Measurements from ENCODE around the gene OR2D2.
"Not testable (repeated sequence)": the region's sequence is repeated elsewhere in the genome, so short reads cannot be mapped to it uniquely, and the experiment has no call there.

OR2D2 gene

DNA sequence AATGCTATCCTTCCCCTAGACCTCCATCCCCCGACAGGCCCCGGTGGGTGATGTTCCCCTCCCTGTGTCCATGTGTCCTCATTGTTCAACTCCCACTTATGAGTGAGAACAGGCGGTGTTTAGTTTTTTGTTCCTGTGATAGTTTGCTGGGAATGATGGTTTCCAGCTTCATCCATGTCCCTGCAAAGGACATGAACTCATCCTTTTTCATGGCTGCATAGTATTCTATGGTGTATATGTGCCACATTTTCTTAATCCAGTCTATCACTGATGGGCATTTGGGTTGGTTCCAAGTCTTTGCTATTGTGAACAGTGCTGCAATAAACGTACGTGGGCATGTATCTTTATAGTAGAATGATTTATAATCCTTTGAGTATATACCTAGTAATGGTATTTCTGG is 4.6 kb downstream of the OR2D2 start:
- not testable (repeated sequence) for DNase-seq (ENCODE audit: low spot score); FAIRE-seq

GRCh38 chr11:6882751-6883150 is 9.5 kb downstream of the OR2D2 start:
- FAIRE-seq (no peak), DNase-seq (ENCODE audit: low spot score) (no peak)

GRCh38 chr11:6876914-6877313 is 15.4 kb downstream of the OR2D2 start:
- FAIRE-seq, result no peak
- no peak for DNase-seq (ENCODE audit: low spot score)

DNA sequence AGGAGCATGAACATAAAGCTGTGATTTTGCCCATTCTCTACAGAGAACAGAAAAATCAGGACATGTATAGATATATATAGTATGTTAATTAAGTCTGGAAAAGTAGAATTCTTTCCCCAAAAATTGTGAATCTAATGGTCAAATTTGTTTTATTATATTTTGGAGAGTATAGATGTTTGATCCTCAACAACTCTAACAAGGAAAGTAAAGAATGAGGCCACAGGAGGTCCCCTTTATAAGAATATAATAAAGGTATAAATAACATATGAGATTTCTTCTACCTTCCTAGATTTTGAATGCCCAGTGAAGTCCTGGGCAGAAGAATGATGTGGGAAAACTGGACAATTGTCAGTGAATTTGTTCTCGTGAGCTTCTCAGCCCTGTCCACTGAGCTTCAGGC is 16.0 kb downstream of the OR2D2 start, which contains the start of gene OR10A4:
TSS of gene OR10A4 (plus strand) at position 301 of the 400 bp plus-strand sequence. CDS start at position 324, 23 bp downstream.
- DNase-seq (ENCODE audit: low spot score) (no peak), FAIRE-seq (no peak)

- FAIRE-seq, result no peak
- DNase-seq (ENCODE audit: low spot score), result no peak
Observed at GRCh38 chr11:6875761-6876160, 16.5 kb downstream of the OR2D2 start.

DNA sequence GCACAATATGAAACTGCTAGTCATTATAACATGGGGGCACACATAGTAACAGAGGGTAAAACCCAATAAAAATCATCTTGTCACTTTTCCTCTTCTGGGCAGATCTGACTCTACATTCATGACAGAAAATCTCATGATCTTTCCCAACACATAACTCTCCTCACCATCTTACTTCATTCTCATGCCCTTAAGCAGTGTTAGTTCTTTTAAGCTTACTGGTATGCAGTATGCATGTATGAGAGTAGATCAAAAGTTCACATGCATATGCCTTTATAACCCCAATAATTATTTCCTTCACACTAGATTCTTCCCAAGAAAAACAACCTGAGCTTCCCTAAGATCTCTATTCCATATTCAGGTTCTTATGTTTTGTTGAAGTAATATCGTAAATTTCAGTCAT is 21.0 kb downstream of the OR2D2 start:
- no peak for FAIRE-seq
- no peak for DNase-seq (ENCODE audit: low spot score)

DNA sequence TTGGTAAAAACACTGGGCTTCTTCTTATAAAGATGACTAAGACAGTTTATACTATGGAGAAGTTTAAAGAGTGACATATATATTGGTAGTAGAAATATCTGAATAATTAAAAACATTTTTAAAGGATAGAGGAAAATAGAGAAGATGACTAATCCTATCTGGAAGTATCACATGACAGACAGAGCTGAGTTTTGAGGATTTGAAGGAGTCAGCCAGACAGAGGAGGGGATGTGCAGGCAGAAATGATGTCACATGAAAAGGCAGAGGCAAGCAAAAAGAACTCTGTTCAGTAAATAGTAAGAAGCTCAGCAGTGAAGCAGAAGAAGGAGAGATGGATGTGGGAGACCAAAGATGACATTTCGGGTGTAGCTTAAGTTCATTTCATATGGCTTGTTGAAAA is 27.9 kb downstream of the OR2D2 start:
- FAIRE-seq (no peak), DNase-seq (ENCODE audit: low spot score) (no peak)

GRCh38 chr11:6862961-6863360 is 29.3 kb downstream of the OR2D2 start, which contains the start of gene OR10A2:
OR10A2 (plus strand) TSS chr11:6863057; CDS start chr11:6869755, 6,698 bp downstream.
- FAIRE-seq (no peak), DNase-seq (ENCODE audit: low spot score) (no peak)

- FAIRE-seq, result no peak
- no peak for DNase-seq (ENCODE audit: low spot score)
Observed at GRCh38 chr11:6856871-6857270, 35.4 kb downstream of the OR2D2 start.

GRCh38 chr11:6855971-6856541 is 36.2 kb downstream of the OR2D2 start:
- DNase-seq (ENCODE audit: low spot score) (peak; percentile 51), FAIRE-seq (no peak)

DNA sequence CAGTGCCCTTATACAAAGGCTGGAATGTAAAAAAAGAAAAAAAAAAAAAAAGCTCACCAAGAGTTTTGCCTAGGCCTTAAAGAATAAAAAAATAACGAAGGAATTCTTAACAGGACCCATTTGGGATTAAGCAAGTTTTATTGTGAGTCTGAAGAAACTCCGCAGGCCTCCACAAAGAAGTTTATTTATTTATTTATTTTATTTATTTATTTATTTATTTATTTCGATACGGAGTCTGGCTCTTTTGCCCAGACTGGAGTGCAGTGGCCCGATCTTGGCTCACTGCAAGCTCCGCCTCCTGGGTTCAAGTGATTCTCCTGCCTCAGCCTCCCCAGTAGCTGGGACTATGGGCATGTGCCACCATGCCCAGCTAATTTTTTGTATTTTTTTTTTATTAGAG is 37.5 kb downstream of the OR2D2 start:
- not testable (repeated sequence) for FAIRE-seq; DNase-seq (ENCODE audit: low spot score)

DNA sequence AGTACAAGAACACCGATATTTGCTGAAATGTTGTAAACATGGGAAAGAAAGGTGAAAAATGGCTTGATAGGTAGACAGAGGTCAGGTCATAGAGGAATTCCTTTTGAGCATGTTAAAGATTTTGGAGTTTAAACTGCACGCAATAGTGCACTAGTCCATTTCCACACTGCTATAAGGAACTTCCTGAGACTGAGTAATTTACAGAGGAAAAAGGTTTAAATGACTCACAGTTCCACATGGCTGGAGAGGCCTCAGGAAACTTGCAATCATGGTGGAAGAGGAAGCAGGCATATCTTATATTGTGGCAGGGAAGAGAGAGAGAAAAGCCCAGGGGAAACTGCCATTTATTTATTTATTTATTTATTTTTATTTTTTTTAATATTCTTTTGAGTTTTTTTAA is 41.8 kb downstream of the OR2D2 start:
- FAIRE-seq, result peak; percentile 41
- peak; percentile 25 for DNase-seq (ENCODE audit: low spot score)

DNA sequence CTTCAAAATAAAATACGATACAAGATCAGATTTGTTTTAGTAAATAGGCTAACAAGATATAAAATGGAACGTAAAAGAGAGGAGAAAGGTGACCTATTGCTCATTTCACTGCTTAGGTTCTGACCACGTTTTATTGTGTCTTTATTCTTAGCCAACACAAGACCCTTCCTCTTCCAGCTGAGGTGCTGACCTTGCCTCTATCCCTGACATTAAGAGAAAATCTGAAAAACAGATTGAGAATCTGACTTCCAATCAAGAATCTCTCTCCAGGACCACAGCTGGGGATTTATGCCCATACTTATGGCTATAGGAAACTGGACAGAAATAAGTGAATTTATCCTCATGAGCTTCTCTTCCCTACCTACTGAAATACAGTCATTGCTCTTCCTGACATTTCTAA is 46.9 kb downstream of the OR2D2 start, which contains the start of gene OR10A5:
TSS of gene OR10A5 (plus strand) at position 301 of the 400 bp plus-strand sequence. CDS start at position 301, 0 bp downstream.
- FAIRE-seq, result no peak
- DNase-seq (ENCODE audit: low spot score), result no peak

DNA sequence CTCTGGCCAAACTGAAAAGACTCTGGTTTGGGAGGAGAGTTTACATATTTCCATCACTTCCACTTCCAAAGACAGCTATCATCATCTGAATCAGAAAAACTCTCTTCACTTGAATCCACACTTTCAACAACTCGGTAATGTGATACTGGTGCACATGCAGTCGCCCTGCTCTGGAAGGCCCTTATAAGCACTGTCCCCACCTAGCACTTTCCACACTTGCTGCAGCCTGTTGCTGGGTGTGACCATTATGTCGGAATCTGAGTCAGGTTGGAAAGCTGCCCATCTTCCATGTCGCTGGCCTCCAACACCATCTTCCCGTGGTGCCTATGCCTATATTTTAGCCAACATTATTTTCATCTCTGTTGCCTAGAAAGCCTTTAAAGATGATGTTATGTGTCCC is 47.9 kb downstream of the OR2D2 start:
- no peak for DNase-seq (ENCODE audit: low spot score)
- FAIRE-seq, result no peak

- DNase-seq (ENCODE audit: low spot score), result no peak
- FAIRE-seq, result no peak
Observed at GRCh38 chr11:6843670-6844069, 48.6 kb downstream of the OR2D2 start.

GRCh38 chr11:6841694-6842093 is 50.6 kb downstream of the OR2D2 start:
- DNase-seq (ENCODE audit: low spot score), result no peak
- no peak for FAIRE-seq
